ENCODE results near the gene GYS1.
"Not testable (repeated sequence)": the region's sequence is repeated elsewhere in the genome, so short reads cannot be mapped to it uniquely, and the experiment has no call there.

Gene GYS1

GRCh38 chr19:48993175-48994034 is at the start of gene GYS1, which contains the start of gene RUVBL2:
Gene GYS1, minus strand, starts transcription at chr19:48993309. Its CDS starts 197 bp downstream, at chr19:48993112.
Gene RUVBL2, plus strand, starts transcription at chr19:48993887. Its CDS starts 25 bp downstream, at chr19:48993912.
- DNase-seq: peak; percentile 100

- not testable (repeated sequence) for DNase-seq
Observed at GRCh38 chr19:49042666-49043065, 49.6 kb upstream of the GYS1 start.

- no peak for DNase-seq
Observed at GRCh38 chr19:49042177-49042576, 49.1 kb upstream of the GYS1 start.

GRCh38 chr19:49039736-49040135 is 46.6 kb upstream of the GYS1 start:
- not testable (repeated sequence) for DNase-seq

- DNase-seq: not testable (repeated sequence)
Observed at GRCh38 chr19:49038557-49039276, 45.6 kb upstream of the GYS1 start.

- not testable (repeated sequence) for DNase-seq
Observed at GRCh38 chr19:49038111-49038510, 45.0 kb upstream of the GYS1 start.

- DNase-seq: peak; percentile 82
Observed at GRCh38 chr19:49036815-49037214, 43.7 kb upstream of the GYS1 start, which contains the start of gene CGB1. Gene CGB1, minus strand, starts transcription at chr19:49036895. Its CDS starts 184 bp downstream, at chr19:49036711.

- peak; percentile 88 for DNase-seq
Observed at GRCh38 chr19:49031642-49032301, 38.7 kb upstream of the GYS1 start, which contains the start of gene CGB2. Gene CGB2, plus strand, starts transcription at chr19:49031890. Its CDS starts 206 bp downstream, at chr19:49032096.

- DNase-seq: not testable (repeated sequence)
Observed at GRCh38 chr19:49030323-49030722, 37.2 kb upstream of the GYS1 start.

- DNase-seq: not testable (repeated sequence)
Observed at GRCh38 chr19:49029749-49030148, 36.6 kb upstream of the GYS1 start.

- DNase-seq: not testable (repeated sequence)
Observed at GRCh38 chr19:49028686-49029085, 35.6 kb upstream of the GYS1 start.

GRCh38 chr19:49025599-49025998 is 32.5 kb upstream of the GYS1 start:
- DNase-seq: not testable (repeated sequence)

- not testable (repeated sequence) for DNase-seq
Observed at GRCh38 chr19:49025088-49025487, 32.0 kb upstream of the GYS1 start.

- DNase-seq: not testable (repeated sequence)
Observed at GRCh38 chr19:49024233-49024632, 31.1 kb upstream of the GYS1 start, which contains the start of gene CGB3. Gene CGB3, minus strand, starts transcription at chr19:49024333. Its CDS starts 362 bp downstream, at chr19:49023971.

GRCh38 chr19:49022116-49022515 is 29.0 kb upstream of the GYS1 start:
- no peak for DNase-seq

- peak; percentile 75 for DNase-seq
Observed at GRCh38 chr19:49020931-49021895, 28.1 kb upstream of the GYS1 start.

- DNase-seq: no peak
Observed at GRCh38 chr19:49020342-49020741, 27.2 kb upstream of the GYS1 start.

- DNase-seq: peak; percentile 72
Observed at GRCh38 chr19:49019242-49019932, 26.3 kb upstream of the GYS1 start.

- peak; percentile 65 for DNase-seq
Observed at GRCh38 chr19:49018388-49019241, 25.5 kb upstream of the GYS1 start.
